HG03565 (cell line): ENCODE results near the gene ZFHX3.

Source experiments
- ATAC-seq: cut with Tn5 transposase; IDR thresholded peaks from one replicate; pipeline ENCODE4 v1.9.1; 2021; ENCODE audit warnings: mild to moderate bottlenecking, moderate library complexity; ENCODE audit not compliant: unreplicated experiment

The ZFHX3 gene

DNA sequence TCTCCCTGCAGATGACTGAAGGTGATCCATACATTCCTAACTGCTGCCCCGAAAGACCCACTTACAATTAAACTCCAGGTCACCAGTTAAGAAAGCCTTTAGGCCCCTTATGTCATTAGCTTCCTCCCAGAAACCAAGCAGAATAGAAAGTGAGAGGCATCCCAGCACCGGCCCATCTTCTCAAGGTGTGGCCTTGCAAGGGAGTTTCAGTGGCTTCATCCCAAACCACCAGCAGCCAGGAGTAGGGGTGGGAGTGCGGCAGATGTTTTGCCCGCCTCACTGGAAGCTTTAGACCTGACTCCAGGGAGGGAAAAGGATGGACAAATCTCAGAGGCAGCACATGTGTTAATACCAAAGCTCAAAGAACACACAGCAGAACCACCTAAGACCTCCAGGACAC lies 5.1 kb downstream of the ZFHX3 start:
- no peak for ATAC-seq

DNA sequence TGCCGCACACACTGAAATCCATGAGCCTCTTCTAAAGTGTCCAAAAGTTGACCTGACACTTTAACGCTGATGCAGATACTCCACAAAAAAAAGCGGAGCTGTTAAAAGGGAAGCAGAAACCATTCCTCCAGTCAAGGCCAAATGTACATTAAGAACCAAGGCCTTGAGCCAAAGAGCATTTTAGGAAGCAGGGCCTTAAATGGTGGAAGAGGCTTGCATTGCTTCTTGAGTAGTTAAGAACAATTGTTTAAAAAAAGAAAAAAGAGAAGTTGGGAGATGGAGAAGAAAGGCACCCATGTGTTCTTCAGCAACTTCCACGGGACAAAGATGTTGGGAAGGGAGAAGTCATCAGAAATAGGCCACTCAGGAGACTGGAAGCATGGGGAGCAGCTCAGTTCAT lies 6.3 kb downstream of the ZFHX3 start:
- no peak for ATAC-seq

DNA sequence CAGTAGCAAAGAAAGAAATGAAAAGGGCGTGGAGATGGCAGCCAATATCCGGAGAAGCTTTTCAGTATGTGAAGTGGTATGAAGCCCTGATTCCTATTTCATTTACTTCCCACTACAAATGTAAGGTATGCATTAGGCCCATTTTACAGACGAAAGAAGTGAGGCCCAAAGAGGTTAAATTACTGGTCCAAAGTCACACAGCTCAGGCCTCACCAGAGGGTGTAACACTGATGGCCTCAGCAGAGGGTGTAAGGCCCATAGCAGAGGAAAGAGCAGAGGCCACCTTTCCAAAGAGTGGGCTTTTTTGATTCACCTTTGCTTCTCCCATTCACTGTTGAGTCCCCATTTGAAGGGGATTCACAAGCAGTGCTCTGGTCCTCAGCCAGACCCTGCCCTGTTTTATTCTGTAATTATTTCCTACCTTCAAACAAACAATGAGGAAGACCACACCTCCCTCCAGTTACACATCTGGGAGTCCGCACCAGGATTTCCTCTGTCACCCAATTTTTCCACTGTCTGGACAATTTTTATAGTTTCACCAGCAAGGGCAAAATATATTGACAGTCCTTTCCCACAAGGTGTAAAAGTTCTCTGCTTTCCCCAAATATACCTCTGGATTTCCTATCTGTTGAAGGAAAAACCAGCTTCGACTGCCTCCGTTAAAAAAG lies 7.1 kb downstream of the ZFHX3 start:
- ATAC-seq: no peak

DNA sequence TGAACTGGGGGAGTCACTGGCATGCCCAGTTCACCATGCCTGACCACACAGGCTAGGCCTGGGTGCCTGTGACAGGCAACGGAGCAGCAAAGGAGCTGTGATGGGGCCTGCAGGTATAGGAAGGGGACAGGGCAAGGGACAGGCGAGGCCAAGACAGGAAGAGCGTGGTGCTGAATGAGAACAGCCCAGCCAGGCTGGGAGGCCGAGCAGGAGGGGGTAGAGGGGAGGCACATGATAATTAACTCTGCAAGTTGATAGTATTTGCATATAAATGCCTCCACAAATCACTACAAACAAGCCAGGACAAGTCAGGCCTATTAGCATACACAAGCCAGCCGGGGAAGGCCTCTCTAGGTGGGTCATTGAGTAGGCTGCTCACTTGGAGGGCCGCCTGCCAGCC lies 7.8 kb downstream of the ZFHX3 start:
- no peak for ATAC-seq

DNA sequence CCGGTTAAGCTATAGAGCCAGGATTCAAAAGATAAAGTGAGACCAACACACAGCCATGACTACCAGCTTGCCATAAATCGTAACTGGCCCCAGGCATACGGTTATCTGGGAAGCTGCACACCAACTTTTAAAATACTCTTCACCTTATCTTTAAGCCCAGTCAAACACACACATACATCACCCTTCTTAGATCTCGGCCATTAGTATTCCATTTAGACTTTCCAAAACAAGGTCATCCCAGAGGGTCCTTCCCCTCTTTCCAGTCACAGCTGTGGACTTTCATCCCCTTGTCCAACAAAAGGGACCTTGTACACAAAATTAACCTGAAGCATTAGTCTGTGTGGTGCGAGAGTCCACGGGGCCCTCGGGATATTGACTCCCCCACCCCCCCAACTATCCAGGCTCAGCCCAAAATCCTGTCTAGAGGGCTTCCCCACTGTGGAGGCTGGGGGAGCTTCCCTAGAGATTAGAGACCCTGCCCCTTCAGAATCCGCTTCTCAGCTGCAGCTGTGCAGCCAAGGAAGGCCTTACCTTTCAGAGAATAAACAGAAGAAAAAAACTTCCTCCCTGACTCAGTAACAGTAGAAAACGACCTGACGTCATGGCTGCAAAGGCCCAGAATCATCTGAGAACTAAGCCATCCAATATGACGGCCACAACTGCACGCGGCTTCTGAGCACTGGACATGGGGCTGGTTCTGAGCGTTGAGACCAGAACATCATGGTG lies 9.9 kb downstream of the ZFHX3 start:
- no peak for ATAC-seq

DNA sequence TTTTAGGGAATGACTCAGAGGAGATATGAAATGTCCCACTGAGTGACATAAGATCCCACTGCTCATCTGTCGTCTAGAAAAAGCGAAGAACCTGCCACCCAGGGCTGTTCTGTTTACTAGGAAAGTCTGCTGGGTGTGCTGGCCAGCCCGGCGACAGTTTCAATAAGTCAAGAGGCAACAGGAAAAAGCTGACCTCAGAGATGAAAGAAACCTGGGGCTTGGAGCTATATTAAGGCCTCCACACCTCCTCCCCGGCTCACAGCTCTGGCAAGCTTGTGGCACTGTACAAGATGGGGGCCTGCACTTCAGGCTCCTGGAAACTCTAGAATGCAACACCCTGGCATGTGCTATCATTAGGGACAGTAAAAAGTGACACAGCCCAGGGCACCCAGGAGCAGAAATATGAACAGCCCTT lies 10.6 kb downstream of the ZFHX3 start:
- ATAC-seq: no peak

DNA sequence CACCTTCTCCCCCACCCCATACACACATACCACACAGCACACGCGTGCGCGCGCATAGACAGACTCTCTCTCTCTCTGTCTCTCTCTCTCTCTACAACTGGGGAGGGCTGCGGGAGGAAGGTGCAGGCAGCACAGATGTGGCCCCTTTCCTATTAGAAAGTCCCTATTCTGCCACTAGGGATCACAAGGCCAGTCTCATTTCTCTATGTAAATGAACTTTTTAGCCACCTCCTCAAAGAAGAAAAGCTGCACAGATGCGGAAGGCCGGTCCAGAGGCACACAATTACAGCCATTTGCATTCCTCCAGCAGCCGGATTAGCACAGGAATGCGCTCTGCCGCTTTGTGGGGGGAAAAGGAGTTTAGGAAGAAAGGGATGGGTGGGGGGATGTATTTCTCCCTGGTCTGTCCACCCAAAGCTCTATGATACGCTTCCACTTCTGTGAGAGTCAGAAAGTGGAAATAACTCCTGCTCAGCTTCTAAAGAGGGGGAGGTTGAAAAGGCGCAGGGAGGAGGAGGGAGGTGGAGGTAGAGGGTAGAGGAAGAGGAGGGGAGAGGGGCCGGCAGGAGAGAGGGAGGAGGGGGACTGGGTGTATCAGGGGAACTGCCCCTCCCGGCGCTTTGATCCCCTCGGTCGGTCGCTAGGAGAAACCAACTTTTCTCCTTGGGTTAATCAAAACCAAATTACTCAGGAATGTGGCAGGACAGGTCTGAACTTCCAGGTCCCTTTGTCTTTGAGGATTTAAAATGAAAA lies 11.7 kb downstream of the ZFHX3 start:
- ATAC-seq: peak; percentile 56

DNA sequence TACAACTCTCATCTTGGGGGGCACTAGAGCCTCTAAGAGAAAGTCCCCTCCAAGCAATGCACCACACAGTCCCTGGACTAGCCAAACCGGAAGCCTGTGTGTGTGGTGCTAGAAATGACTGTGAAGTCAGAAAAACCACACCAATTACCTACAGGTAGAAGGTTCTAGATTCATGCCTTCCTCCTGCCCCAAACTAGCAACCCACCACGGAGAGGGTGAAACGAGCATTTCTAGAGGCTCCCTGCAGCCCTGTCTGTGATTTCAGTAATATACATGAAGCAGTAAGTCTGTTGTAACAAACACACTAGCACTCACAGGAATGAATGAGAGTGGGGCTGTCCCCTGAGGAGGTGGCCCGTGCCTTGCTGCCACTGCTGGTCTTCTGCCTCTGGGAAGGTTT lies 13.6 kb downstream of the ZFHX3 start:
- no peak for ATAC-seq

DNA sequence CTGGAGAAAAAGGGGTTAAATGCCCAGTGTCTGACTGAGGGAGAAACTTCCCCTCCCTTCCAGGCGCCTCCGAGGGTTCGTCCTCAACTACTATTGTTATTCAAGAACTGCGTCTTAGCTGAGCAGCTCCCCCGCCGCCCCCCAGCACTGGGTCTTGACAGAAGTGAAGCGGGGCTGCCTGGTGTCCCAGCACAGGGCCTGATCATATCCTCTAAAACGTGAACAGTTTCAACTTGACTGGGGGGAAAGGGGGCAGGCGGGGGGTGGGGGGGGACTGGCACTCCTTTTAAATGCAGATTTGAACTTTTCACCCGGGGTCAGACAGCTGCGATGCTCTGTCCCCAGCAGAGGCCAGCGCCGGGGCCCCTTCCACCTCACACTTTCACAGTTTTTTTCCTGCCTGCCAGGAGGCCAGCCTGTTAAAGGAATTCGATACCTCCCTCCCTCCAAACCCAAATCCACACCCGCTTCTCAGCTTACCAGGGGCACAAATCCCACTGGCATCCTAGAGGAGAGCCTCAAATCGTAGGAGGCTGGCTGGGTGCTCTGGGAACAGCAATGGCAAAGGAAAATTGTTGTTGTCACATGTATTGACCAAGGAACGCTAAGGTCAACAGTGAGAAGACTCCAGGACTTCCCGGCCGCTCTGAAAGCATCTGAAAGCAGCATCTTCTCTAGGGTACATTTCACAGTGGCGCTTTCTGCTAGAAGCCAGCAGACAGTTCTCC lies 14.5 kb downstream of the ZFHX3 start:
- ATAC-seq: no peak

DNA sequence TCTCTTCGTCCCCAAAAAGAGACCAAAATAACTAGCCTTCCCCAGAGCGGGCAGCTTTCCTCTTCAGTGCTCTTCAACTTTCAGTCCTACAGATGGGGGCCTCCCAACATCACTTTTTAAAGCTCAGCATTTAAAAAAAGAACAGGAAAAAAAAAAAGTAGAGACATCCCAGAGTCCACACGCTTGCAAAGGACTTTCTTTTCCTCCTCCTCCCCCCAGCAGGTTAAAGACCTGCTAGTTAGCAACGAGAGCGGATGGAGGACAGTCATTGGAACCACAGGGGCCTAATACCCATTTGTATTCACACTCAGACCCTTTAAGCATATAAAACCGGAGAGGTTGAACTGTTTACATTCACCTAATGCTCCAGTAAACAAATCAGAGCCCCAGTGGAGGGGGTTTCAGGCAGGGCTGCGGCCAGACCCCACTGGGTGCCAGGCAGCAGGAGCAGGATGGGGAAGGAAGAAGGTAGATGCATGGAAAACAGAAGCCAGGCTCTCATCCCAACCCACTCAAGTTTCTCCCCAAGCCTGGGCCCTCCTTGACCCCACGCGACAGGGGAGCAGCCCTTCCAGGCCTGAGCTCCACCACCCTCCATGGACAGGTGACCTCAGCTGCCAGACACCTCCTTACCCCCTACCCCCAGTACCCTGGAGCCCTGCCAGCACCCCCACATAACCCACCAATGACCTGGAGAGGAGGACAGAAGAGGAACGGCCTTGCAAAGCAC lies 15.2 kb downstream of the ZFHX3 start:
- ATAC-seq: no peak

DNA sequence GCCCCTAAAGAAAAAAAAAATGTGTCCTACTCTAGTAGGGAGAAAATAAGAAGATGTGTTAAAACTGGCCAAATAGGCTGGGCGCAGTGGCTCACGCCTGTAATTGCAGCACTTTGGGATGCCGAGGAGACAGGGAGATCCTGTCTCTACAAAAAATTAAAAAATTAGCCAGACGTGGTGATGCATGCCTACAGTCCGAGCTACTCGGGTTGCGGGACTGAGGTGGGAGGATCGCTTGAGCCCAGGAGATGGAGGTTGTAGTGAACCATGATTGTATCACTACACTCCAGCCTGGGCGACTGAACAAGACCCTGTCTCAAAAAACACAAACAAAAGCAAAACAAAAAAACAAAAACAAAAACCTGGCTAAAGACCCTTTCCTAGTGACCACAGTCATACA lies 15.9 kb downstream of the ZFHX3 start:
- ATAC-seq: no peak

DNA sequence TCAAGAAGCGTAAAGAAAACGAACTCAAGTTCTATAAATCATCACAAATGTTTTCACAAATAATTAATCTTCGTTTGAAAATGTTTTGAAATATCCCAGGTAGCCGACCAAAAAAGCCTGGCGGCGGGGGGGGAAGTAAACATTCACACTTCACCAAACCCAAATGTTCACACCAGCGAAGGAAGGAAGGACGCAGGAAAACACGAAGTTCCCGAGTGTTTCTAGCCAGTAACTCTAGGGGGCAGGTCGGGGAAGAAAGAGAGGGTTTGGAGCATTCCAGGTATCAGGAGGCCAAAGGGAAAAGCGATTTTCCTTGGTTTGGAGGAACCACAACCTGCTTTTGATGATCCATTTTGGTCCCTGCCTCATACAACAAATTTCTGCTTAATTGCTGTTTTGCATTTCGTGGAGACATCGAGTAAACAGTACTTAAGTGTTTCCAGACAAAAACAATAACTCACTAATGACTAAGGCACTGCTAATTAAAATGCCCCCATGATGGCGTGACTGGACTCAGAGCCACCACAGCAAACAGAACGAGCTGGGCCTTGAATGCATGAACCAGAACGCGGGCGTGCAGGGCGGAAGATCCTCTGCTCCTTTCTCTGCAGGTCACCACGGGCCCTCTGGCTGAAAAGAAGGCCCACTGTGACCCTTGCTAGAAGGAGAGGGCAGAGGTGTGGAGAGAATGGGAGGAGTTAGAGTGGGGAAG lies 16.6 kb downstream of the ZFHX3 start:
- no peak for ATAC-seq

DNA sequence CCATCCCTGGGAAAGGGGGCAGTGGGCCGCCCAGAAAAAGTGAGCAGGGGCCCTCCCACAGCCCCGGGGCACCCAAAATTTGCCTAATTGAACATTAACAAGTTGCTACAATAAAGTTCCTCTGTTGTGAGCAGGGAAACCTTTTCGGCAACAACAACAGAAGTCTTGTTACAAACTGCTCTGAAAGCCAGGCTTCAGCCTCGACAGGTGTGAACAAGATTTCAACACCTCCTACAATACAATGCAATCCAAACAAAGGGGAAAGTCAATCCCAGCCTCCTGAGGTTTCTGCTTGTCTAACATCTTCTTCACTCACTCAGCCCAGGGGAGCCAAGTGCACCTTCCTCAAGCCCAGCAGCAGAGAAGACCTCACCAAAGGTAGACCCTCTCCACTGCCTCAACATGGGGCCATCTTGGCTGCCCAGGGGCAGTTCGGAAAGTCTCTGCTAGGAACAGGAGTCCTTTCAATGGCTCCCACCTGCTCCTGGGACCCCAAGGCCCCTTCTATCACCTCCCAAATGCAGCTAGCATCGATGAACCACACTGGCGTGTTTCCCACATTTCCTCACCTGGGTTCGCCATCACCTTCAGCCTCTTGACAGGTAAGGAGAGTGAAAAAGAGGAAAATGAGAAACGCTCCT lies 19.1 kb downstream of the ZFHX3 start:
- no peak for ATAC-seq

DNA sequence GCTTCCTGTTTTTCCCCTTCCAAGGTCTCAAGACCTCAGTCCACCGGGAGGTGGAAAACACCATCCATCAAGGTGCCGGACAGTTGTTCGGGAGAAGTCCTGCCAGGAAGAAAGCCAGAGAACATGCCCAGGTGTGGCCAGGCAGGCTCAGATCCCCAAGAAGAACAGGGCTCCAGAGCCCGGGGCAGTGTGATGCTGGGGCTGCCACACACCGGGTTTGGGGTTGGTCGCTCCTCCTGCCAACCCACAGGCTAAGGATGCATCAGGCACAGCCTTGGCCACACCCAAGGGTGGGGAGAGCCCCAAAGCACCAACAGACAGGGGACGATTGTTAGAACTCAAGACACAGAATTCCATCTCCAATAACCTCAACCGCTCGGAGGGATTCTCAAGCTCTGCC lies 19.7 kb downstream of the ZFHX3 start:
- no peak for ATAC-seq

DNA sequence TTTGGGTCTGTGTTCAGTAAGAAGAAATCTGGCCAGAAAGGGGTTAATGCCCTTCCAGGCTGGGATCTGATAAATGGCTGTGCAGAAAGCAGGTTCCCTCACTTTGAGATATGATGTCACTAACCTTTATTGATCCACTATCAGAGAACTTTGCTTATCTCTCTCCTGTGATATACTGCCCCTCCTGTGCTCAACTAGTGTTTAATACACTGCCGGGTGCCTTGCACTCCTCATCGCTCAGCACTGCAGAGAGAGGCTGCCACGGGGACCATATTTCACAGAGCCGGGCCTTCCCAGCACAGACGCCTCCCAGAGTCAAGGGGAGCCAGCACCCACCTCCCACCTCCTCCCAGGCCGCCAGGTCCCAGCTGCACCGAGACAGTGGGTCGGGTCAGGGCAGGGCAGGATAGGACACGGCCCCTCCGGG lies 20.2 kb downstream of the ZFHX3 start:
- ATAC-seq: no peak

DNA sequence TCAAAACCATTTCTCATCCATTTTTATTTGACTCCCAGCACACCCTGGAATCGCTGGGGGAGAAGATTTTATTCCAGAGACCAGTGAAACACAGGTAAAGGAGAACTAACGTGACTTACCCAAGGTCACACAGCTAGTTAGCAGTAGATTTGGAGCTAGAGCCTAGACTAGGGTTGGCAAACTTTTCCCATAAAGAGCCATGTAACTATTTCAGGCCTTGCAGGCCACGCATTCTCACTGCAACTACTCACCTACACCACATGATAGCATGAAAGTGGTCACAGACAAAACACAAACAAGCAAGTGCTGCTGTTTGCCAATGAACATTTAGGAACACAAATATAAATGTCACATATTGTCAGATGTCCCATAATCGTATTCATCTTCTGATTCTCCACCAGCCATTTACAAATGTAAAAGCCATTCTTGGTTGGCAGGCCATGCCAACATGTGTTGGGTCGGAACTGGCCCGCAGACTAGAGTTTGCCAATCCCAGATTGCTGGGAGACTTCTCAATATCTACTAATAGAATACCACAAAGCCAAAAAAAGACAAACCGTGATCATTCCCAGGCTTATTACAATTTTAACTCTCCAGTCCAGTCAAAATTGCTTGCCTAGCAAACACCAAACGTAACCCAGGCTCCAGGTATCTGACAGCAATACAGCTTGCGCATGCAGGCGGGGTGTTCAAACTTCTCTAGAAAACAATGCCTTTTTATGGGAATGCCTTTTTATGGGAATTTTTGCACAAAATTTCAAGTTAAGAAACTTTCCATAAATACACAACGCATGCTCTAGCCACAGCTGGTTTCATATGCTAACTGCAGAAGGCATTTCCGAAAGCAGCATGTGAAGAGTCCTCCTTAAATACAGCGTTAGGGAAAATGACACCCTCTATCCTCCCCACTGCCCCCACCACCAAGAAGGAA lies 20.9 kb downstream of the ZFHX3 start:
- no peak for ATAC-seq

DNA sequence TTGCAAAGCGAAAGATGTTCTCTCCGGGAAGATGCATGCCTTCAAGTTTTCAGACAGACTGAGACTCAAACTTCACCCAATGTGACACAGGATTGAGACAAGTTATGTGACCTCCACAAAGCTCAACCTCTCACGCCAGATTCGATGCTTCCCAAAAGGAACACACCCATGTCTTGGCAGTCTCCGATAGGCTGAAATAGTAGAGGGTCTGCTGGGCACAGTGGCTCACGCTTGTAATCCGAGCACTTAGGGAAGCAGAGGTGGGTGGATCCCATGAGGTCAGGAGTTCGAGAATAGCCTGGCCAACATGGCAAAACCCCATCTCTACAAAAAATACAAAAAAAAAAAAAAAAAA lies 22.1 kb downstream of the ZFHX3 start:
- ATAC-seq: no peak

DNA sequence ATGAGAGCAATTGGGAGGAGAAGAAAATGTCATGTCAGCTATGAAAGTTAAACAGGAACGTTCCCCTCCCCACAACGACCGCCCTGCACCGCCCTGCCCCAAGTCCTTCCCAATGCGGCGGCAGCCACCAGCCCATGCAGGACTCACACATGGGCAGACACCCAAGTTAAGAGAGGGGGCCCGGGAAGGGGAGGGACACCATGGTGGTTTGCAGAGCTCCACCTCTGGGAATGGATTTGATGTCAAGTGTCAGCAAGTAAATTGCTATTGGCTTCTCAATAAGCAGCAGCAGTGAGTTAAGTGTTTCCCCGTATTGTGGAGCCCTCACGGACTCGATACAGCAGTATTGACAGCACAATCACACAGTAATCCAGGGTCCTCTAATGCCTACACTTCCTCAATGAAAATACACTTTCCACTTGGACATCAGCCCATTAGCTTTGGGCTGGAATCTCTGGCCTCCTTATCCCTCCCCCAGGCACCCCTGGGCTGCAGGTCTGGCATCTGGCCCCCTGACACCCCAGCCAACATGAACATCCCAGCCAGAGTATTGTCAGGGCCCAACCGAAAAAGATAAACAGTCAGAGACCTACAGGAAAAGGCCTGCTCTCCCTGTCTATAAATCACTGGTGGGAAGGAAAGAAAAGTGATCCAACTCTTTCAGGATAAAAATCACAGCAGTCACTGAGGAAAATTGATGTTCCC lies 22.6 kb downstream of the ZFHX3 start:
- ATAC-seq: no peak
